Epithelial cell of esophagus (primary cell): Measurements from ENCODE around the gene CLMN.

Experiments
- DNase-seq: peaks from one replicate; pipeline ENCODE4 v3.0.0; 2010; ENCODE audit warnings: low read depth
- H3K4me3 ChIP-seq: 2 replicates; pipeline ENCODE4 v1.5.1; 2011; ENCODE audit warnings: mild to moderate bottlenecking, low read length, control low read depth
- TF ChIP-seq, protein P1 (sequence below): IDR thresholded peaks from 2 replicates; pipeline ENCODE4 v1.5.1; 2011; ENCODE audit warnings: low read depth, mild to moderate bottlenecking, low read length, control low read depth, inconsistent platforms; ENCODE audit not compliant: insufficient read depth; ENCODE audit errors: missing control alignments

The CLMN gene

GRCh38 chr14:95252219-95252618 is 67.5 kb downstream of the CLMN start:
- DNase-seq = no peak
- no peak overlapping the region for H3K4me3 ChIP-seq
- TF ChIP-seq, protein P1, sequence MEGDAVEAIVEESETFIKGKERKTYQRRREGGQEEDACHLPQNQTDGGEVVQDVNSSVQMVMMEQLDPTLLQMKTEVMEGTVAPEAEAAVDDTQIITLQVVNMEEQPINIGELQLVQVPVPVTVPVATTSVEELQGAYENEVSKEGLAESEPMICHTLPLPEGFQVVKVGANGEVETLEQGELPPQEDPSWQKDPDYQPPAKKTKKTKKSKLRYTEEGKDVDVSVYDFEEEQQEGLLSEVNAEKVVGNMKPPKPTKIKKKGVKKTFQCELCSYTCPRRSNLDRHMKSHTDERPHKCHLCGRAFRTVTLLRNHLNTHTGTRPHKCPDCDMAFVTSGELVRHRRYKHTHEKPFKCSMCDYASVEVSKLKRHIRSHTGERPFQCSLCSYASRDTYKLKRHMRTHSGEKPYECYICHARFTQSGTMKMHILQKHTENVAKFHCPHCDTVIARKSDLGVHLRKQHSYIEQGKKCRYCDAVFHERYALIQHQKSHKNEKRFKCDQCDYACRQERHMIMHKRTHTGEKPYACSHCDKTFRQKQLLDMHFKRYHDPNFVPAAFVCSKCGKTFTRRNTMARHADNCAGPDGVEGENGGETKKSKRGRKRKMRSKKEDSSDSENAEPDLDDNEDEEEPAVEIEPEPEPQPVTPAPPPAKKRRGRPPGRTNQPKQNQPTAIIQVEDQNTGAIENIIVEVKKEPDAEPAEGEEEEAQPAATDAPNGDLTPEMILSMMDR = no peak

- no peak overlapping the region for H3K4me3 ChIP-seq
- DNase-seq = no peak
- TF ChIP-seq, protein P1 = no peak
Measured at GRCh38 chr14:95250936-95251335, 68.8 kb downstream of the CLMN start.

- no peak for DNase-seq
- no peak overlapping the region for H3K4me3 ChIP-seq
- TF ChIP-seq, protein P1 = no peak
Measured at GRCh38 chr14:95250140-95250769, 69.5 kb downstream of the CLMN start.

GRCh38 chr14:95248432-95248831 is 71.3 kb downstream of the CLMN start:
- H3K4me3 ChIP-seq = no peak overlapping the region
- DNase-seq = no peak
- TF ChIP-seq, protein P1 = no peak

DNA sequence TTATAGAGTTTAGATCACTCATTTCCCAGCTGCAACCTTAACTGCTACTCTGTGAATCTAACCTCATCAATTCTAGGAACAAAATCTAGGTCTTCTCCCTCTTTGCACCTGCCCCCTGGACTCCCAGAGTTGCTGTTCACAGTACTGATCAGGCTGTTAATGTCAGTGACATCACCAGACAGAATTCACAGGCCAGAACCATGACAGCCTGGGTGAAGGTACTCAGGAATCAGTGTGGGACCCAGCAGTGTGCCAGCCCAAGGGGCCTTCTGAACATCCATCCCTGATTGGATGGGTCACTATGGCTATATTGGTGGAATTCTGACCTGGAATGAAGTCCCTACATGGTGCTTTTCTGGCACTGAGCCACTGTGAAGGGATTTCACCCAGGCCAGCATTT is 72.8 kb downstream of the CLMN start:
- DNase-seq = no peak
- no peak overlapping the region for H3K4me3 ChIP-seq
- TF ChIP-seq, protein P1 = no peak

DNA sequence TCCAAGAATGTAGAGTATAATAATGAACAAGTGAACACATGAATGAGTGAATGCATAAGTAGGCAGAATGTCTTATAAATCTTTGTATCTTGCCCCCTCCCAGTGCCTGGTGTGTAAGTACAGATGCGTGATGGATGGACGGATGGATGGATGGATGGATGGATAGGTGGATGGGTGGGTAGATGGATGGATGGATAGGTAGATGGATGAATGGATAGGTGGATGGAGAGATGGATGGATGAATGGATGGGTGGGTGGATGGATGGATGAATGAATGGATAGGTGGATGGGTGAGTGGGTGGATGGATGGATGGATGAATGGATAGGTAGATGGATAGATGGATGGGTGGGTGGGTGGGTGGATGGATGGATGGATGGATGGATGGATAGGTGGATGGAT is 74.4 kb downstream of the CLMN start:
- DNase-seq = no peak
- H3K4me3 ChIP-seq = no peak overlapping the region
- TF ChIP-seq, protein P1 = no peak

DNA sequence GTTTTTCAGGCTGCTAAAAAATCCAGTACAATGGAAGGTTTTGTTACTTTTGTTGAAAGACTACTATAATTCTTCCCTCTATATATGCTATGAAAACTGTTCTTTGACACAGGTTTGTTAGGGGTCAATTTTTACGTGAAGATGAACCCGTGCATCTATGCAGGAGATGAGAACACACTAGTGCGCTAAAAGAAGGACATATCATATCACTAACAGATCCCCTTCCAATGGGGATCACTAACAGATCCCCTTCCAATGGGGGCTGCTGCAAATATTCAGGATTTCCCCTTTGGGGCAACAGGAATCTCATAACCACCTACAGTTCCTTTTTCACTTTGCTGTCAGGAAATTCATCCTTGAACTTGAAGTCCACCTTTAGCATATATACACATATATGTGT is 75.1 kb downstream of the CLMN start:
- H3K4me3 ChIP-seq = no peak overlapping the region
- no peak for DNase-seq

More for the DNA sequence above, 75.1 kb downstream of the CLMN start:
- TF ChIP-seq, protein P1 = no peak
